GM12891 (cell line): Measurements from ENCODE around the gene ZKSCAN5.

Source experiments
- POLR2A ChIP-seq: IDR thresholded peaks from 2 replicates; pipeline ENCODE4 v1.6.1; 2011; ENCODE audit warnings: low read depth, low read length, control low read depth
- SPI1 ChIP-seq: IDR thresholded peaks from 2 replicates; pipeline ENCODE4 v1.6.1; 2011; ENCODE audit warnings: low read depth, low read length, control low read depth
- TAF1 ChIP-seq: IDR thresholded peaks from 2 replicates; pipeline ENCODE4 v1.6.1; 2011; ENCODE audit warnings: low read depth, low read length, control low read depth

GRCh38 chr7:99543916-99544315 is 39.5 kb downstream of the ZKSCAN5 start:
- TF ChIP-seq TAF1 (no peak), SPI1 (no peak), POLR2A (no peak)
